Activated CD8-positive, alpha-beta memory T cell treated with anti-CD3 and anti-CD28 coated beads for 24 hours (primary cell): Measurements from ENCODE around the gene HDAC7.

Source experiments
- DNase-seq: peaks from one replicate; pipeline ENCODE4 v3.0.0-alpha.2; 2020

Gene HDAC7

DNA sequence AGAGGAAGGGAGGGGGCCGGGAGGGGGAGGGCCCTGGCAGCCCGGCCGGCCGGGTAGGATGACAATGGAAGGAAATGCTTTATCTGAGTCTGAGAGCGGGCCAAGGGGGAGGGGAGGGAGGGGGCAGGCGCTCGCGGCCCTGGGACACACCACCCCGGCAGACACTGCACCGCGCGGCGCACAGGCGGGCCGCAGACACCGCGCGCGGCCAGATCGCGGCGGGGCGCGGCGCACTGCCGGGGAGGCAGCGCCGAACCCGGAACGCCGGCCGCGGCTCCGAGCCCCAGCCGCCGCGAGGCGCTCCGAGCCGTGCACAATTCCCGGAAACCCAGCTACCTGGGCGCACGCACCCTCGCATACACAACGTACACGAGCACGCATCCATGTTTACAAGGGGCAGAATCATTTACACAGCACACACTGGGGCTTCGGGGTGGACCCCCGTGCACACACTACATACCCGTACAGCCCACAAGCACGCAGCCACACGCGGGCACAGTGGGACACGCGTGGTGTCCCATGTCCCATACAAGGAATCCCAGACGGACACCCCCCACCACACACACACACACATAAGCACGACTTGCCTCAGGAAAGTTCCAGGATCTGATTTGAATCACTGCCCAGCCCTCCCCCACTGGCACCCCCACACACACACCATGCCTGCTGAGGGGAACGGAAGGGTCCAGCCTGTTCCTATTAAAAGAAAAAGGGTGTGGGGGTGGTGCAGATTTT, at the start of gene HDAC7:
HDAC7 (minus strand) TSS at position 8 of the 735 bp plus-strand sequence. CDS start 118 bp downstream, outside the sequence.
- peak; percentile 88 for DNase-seq

DNA sequence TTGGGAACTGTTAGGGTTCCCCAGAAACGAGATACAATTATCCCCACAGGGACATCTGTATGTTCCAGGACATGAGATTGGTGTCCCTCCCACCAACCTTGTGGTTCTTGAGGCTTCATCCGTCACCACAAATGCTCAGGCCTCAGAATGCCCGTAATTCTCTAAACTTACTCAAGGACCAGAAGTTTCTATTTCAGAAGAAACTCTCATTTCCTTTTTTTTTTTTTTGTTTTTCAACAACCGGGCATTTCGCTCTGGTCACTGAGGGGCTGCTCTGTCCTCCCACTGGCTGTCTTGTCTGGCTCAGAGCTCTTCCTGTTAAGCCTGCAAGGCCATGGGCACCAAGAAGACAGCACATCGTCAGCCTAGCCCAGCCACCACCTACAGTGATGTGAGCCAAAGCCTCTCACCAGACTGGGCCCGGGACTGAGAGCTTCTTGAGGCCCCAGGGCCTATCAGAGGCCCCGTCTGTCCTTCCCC, 48.9 kb upstream of the HDAC7 start:
- no peak for DNase-seq

DNA sequence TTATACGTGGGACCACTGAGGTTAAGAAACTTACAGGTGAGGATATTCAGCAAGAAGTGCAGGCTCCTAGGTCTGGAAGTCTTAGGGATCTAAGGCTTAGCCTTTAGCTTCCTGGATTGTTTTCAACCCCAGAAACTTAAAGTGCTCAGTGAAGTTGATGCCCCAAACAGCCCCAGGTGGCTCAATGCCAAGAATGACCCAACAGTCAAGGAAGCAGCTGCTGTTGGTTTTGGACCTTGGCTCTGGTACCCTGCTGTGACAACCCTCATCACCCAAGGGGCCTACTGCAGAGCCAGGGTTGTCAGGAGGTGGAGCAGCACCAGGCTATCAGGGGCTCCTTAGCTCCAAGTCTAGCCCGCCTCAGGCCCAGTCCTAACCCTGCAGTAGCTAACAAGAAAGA, 48.3 kb upstream of the HDAC7 start:
- DNase-seq: no peak

DNA sequence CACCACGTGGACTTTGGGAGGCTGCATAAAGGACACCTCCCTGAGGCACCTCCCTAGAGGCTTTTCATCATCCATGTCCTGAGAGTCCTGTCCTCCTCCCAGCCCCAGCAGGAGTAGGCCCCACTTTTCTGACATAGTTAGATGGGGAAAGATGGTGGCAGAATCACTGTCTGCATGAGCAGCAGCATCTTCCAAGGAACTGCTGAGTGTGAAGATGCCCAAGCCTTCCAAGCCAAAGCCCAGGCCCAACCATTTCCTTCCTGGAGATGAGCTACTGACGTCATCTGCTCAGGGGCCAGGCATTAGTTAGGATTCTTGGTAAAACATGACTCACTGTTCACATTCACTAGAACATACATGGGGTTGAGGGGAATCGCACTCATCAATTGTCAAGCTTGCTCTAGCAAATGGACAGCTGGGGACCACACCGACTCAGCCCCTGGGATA, 47.8 kb upstream of the HDAC7 start:
- DNase-seq: no peak

DNA sequence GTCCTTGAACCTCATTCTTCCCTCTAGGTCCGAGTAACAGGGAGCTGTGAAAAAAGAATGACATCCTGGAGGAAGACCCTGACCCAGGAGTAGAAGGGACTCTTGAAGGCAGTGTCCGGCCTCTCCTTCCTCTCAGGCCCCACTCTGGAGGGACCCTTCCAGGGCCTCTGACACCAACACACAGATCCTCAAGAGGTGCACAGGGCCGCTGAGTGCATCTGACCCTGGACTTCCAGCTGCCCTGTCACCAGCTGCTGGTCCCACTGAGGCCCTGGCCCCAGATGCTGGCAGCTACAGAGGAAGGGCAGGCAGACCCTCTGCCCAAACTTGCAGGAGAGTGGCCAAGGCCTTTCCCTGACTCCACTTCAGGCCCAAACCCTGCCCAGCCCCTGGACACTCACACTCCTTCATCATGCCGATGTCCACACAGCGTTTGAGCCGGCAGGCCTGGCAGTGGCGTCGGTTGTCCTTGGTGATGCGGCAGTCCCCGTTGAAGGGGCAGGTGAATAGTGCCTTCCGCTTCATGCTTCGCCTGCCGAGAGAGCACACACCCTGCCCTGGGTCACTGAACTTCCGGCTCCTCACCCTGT, 45.0 kb upstream of the HDAC7 start:
- no peak for DNase-seq

DNA sequence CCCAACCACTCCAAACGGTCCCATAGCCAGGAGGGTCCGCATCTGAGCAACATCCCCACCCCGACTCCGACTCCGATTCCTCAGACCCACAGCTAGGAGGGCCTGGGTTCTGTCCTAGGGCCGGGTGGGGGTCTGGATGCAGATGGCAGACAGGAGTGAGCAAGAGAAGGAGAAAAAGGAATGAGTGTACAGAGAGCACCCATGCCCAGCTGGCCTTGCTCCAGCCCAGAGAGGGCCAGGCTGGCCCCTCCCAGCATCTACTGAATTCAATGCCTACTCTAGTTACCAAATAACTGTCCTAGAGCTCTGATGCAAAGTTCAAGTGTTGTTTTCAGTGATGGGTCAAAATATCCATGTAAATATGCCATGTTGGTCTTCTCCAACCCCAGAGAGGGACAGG, 44.3 kb upstream of the HDAC7 start:
- DNase-seq: no peak

DNA sequence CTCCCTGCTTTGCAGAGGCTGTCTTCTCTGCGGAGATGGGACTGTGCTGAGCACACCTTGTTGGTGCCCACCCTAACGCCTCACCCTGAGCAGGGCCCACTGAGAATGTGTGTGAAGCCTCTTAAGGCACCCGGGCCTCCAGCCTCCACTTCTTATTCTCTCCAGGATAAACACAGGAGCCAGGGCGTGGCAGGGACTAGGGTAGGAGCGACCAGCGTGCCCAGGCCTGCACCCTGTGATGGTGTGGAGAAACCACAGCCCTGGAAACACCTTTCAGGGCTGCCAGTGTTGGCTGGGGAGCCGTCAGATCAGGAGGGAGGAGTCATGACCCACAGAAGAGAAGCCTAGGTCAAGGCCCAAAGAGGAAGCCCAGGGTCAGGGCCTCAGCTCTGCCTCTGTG, 43.8 kb upstream of the HDAC7 start:
- no peak for DNase-seq

DNA sequence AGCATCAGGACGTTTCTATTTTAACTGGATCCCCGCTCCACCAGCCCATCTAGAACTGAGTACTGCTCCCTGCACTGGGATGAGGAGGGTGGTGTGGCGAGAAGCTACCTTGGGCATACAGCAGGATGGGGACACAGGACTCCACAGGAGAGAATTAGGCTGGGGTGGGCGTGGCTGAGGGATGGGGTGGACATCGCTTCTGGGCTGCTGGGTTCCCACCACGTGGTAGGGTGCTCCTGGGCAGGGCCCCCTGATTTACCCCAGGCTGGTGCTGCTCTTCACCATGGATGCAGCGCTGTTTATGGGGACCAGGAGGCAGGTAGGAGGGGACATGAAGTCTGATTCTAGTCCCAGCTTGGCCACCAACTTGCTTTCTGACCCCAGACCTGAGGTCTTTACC, 43.2 kb upstream of the HDAC7 start:
- DNase-seq: no peak

DNA sequence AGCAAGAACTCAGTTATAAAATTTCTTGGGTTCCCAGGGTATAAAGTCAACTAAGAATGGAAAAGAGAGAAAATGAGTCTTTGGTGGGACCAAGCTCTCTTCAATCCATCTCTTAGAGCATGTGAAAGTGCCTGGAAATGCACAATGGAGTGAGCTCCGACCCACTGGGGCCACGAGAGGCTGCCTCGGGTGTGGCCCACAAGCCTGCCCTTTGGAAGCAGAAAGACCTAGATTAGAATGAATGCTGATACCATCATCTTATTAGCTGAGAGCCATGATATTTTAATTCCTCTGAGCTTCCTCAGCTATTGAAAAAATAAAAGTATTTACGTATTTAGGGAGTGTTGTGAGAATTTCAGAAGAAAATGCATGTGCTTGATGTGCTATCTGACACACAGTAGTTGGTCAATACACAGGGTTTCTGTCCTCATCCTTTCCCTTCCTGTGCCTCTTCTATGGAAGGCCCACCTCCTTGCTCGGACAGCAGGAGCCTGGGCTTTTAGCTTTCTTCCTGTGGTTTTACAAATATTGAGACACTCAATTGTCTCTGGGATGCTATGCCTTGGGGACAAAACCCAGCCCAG, 42.6 kb upstream of the HDAC7 start:
- no peak for DNase-seq

DNA sequence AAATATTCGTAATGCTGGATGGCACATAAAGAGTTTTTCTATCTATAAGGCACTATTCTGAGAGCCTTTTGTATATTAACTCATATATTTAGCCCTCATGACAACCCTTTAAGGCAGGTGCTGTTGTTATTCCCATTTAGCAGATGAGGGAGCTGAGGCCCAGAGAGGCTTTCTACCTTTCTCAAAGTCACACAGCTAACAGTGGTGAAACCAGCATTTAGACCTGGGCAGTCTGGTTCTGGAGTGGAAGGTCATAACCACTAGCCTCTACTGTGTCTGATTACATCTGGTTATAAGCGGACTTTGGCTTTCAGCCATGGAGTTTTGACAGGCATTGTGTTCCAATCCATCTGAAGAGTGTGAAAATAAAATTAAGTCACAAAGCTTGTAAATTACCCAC, 41.2 kb upstream of the HDAC7 start:
- DNase-seq: no peak

DNA sequence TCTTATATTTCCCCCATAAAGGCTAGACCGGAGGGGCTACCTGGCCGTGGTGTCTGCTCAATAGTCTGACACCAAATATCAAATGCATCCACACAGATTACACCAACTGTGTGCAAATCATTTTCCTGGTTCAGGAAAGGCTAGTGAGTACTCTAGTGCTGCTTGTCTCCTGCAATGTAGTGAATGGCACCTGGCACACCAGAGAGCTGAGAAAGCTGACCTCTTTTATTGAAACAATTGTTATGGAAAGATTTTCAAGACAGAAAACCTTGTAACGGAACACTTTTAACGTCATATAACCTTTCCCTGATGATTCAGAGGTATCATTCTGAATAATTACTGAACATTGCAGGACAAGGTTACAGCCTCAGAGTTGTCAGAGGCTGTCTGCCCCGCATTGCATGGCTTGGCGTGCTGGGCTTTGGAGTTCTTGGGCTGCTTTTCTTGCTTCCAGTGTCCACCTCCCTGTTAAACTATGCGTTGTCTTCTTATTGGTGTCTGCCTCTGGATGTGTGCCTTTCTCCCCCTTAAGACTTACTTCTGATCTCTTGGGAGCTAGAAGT, 40.7 kb upstream of the HDAC7 start:
- DNase-seq: no peak

DNA sequence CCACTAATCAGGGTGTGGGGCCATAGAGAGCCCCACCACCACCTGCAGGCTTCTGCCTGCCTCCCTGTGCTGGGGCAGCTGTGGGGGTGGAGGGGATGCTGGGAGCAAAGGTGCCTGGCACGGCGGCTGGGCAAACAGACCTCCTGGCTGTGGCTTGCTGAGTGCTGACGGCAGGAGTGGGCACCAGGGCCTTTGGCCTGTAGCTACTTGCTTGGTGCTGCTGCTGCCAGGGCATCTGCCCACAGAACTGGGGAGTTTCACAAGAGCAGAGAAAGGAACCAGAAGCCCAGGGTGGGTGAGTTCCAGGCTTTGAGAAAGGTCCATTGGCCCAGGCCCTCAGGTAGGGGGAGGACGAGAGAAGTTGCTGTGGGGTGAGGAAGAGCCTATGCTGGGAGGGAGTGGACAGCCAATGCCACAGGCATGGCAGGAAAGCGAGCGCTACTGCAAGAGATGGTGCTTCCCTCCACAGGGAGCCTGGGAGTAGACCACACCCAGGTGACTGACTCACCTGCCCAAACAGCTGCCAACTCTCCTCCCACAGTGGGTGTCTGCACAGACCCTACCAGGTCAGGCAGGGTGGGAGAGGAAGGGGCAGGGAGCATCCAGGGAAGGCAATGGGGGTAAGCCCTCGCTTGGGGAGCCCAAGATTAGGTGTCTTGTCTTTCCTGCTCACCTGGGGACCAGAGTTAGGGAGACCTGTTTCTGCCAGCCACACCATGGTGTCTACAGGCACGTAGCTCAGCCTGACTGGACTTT, 39.0 kb upstream of the HDAC7 start:
- no peak for DNase-seq

DNA sequence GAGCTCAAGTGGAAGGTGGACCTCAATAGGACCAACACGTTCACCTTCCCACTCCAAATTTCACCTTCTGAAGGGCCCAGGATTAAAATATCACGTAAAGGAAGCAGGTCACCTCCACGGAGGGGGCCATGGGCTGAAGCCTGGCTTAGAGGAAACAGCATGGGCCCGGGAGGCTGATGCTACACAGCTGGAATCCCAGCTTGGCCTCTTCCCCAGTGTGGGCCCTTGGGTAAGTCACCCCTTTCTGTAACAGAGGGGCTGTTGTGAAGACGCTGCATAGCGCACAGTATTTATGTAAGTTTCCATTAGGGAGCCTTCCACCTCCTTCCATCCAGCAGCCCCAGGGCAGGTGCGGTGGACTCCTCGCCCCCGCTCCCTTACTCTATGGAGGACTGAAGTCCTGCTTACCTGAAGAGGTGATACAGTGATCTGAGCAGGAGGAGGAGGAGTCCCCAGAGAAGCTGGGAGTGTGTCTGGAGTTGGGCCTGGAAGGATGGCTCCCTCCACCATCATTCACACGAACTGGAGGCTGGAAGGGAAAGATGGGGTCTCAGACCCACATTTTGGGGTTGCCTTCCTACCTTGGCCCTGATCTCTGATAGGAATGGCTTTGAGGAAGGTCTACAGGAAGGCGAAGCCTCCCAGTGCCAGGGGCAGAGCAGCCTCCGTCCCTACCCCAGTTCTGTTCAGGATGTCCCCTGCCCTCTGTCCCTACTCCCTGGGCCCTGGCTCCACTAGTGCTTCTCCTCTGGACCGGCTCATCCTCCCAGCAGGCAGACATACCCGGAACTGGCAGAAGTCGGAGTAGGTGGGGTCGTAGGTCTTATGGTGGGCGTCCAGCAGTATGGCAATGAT, 37.2 kb upstream of the HDAC7 start:
- no peak for DNase-seq

DNA sequence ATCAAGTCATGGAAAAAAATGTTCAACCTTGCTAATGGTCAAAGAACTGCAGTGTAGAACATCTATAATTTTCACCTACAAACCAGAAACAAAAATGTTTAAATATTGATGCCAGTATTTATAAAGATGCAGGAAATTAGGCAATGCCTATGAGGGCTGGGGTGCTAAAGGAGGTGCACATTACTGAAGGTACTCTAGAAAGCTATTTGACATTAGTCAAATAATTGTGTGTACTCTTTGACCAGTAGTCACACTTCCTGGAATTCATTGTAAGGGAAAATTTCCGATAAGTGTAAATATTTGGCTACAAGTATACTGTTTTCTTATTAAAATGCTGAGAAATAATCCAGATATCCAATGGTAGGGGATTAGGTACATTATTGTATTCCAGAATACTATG, 36.4 kb upstream of the HDAC7 start:
- DNase-seq: no peak

DNA sequence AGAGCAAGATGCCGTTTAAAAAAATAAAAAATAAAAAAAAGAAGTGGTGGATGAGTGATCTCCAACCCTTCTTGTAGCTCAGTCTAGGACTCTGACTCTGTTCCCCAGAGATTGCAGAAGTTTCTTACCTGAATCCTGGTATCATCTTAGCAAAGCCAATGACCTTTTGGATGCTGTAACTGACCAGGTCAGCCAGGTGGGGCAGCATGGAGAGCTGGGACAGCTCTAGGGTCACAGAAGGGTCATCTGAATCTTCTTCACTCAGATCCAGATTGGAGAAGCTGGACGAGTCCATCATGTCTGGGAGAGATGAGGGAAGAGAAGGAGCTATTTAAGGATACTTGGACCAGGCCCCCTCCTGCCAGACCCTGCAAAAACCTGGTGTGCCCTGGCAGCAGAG, 35.8 kb upstream of the HDAC7 start:
- no peak for DNase-seq

DNA sequence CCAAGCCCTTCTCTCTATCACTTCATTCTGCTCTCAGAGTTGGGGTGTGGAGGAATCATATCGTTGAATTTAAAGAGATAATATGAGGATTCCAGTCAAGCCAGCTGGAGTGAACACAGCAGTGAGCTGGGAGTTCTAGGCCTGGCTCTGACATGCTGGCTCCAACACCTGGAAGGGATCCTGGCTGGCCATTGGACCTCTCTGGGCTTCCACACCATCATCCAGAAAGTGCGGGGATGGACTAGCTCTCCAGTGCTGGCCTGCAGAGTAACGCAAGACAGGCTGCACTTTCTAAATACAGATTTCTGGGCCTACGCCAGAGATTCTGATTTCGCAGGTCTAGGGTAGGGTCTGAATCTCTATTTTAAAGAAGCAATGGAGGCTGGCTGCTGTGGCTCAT, 34.8 kb upstream of the HDAC7 start:
- no peak for DNase-seq

DNA sequence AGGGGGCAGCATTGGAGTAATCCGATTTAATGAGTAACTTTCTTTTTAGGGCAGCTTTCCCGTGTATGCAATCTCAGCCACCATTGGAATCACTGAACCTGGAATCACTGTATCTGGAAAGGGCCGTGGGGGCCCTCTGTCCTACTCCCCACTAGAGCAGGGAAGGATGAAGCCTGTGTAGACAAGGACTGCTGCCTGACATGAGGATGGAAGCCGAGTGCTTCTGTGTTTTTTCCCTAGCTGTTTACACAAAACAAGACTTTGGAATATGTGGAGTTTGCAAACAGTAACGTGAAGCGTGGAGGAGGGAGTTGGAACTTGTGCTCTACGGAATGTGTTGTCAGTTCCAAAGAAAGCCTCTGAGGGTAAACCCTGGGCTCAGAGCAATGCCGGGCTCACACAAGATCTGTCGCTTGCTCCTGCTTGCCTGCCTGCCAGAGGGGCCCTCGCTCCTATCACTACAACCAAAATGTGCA, 32.4 kb upstream of the HDAC7 start:
- DNase-seq: no peak

DNA sequence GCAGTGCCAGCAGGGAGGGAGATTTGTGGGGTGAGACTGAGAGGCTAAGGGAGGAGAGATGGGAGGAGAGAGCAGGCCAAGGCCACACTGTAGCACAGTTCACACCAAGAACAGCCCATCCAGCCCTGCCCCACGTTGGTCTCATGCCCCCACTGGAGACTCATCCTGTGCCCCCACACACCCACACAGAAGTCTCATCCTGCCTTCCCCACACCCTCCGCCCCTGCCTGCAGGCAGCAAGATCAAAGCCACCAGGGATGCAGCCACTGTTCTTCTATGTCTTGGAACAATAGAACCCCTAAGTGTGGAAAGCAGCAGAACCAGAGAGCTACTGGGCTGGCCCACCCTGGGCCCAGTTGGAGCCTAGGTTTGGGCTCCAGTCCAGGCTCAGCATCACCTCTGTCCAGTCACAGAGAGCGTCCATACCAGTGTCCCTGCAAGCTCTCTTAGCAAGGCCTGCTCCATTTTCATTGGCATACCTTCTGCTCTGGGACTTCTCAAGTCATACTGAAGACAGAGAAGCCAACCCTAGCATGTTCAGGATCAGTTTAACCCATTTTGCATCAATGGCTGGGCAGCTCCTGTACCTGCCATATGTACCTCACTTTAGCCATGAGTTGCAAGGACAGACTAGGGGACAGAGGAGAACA, 31.7 kb upstream of the HDAC7 start:
- no peak for DNase-seq

DNA sequence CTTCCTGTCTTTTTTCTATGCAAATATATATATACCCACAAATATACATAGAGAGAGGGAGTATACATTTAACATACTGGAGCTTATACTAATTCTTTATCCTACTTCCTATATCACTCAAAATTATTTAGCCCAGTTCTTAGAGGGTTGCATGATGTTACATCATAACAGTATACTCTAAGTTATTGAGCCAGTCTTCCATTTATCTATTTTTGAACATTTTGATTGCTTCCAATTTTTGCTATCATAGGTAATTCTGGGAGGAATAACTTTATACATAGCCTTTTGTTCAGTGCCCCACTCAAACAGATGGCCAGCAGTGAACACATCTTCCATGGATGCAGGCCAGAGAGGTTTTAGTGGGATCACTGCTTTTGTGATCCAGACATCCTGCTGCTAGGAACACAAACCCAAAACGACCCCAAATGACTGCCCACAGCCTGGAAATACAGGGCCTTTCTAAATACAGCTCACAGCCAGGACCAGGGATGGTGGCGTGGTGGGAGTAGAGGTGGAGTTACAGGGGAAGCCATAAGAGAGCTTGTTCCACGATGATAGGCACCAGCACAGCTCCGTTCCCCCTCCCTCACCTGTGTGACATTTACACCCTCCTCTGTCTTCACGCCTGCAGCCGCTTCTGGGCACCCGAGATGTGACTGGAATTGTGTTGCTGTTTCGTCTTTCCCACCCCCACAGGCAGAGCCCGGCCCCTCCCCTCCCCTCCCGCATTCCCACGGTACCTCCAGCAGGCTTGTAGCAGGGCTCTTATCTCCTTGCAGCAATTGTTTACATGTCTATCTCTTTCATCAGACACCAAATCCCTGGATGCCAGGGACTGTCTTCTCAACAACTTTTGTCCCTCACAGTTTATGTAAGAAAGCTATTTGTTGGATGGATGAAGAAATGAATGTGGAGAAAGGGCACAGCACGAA, 30.7 kb upstream of the HDAC7 start:
- DNase-seq: no peak

DNA sequence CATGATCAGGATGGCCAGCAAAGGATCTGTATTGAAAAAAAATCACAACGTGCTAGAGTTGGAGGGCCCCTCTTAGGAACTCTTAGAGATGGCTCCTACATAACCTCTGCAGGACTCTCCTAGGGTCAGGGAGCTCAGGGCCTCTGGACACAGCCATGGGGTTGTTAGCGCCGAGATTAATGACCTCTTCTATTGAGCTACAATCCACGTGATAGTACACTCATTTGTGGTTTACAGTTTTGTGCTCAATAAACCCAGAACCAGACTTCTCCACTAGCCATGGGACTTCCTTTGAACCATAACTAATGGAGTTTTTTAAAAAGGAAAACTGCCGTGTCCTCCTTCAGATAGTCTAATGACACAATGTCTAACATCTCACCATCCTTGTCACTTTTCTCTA, 29.6 kb upstream of the HDAC7 start:
- DNase-seq: no peak
